ENCODE measurements around the gene IFIT2. TPM values are rescaled to one million over a fixed set of nuclear protein-coding genes. Genes with fewer than 3 reads are reported as not detected.
"Not testable (repeated sequence)": the region's sequence is repeated elsewhere in the genome, so short reads cannot be mapped to it uniquely, and the experiment has no call there.

Gene IFIT2
- total and polyA plus RNA-seq, 5 donors = 3.2 to 8.7 (median 5.5) TPM

DNA sequence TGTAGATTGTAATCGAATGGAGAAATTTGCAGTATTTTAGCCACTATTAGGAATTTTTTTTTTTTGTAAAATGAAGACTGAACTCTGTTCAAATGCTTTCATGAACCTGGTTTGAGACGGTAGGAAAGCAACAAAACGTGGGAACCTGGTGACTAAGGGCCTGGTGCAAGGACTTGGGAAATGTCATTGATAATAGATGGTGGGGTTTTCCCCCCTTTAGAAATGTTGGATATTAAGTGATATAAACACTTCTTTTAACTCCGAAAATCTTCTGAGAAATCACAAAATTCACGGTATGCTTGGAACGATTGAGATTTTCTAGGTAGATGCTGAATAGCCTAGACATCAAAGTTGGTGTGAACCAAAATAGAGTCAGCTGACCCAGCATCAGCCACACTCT is 6.4 kb downstream of the IFIT2 start:
- no peak overlapping the region for H3K4me3 ChIP-seq (ENCODE audit: low read length)
- no peak for DNase-seq
- peaks cover 10% of the 10 kb centered on the region for H3K4me1 ChIP-seq (ENCODE audit: control insufficient read depth, insufficient read depth, low read length)
- no peaks in the 10 kb centered on the region for H3K27me3 ChIP-seq (ENCODE audit: control insufficient read depth, insufficient read depth)
- WGBS = 94% methylated on average over 6 of the region's 6 CpGs
- H3K27ac ChIP-seq (ENCODE audit: low read length) = no peak overlapping the region
- no peak for ATAC-seq
- H3K9me3 ChIP-seq (ENCODE audit: control insufficient read depth, low read length) = no peaks in the 10 kb centered on the region
- intact Hi-C loops (cut with DNase I) = no loop called here

DNA sequence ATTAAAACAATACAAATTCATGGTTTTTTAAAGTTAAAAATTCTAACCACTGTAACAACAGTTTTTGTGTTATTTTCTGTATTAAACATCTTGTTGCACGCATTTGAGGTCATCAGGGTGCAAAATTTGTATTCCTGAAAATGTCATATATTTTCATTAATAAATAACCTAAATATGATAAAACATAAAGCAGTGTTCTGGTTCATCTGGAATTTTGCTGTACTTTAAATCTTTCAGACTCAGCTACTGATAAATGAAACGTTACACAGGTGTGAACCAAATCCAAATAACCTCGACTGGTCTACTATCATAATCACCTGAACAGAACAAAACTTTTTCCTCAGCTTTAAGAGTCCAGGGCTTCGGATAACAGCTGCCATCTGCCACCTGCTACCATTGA is 6.9 kb downstream of the IFIT2 start:
- Histone ChIP-seq H3K4me3 (ENCODE audit: low read length) (no peak overlapping the region), H3K4me1 (ENCODE audit: control insufficient read depth, insufficient read depth, low read length) (peaks cover 9% of the 10 kb centered on the region), H3K27ac (ENCODE audit: low read length) (no peak overlapping the region), H3K27me3 (ENCODE audit: control insufficient read depth, insufficient read depth) (no peaks in the 10 kb centered on the region), H3K9me3 (ENCODE audit: control insufficient read depth, low read length) (no peaks in the 10 kb centered on the region)
- intact Hi-C loops (cut with DNase I) = no loop called here
- 92% methylated on average over 4 of the region's 4 CpGs for WGBS
- DNase-seq = no peak
- no peak for ATAC-seq

DNA sequence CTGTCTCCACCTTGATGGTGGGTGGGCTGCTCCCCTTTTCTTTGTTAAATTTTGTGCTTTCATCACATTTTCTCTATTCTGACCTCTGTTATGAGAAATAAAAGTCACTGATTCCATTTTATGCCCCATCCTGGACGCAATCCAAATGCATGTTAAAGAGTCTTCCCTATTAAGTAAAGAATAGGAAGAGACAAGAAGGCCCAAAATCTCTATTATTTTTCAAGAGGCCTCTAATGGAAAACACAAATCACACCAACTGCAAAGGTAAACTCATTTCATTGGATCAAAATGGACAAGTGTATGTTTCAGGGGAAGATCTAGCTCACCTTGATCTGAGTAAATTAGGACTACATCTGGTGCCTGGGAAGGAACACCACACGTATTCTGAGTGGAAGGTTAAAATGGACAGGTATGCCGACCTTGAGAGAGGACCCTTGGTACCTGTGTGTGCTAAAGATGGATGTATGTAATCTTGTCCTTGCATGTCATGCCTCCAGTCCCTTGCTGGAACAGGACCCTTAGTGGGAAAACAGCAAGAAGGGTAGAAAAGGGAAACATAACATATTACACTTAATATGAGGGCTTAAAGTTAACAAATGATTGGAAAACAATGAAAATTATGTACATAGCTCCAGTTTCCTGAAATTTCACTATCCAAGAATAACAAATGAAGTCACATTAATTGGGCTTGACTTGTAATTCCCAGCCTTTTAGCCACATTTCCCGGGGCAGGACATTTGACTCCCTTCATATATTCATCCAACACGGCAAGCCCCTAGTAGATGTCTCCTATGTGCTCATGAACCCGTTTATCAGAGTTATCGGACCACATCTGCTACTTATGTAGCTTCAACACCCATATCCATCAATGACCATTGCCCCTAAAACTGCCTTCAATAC is 7.6 kb downstream of the IFIT2 start:
- Histone ChIP-seq H3K27me3 (ENCODE audit: control insufficient read depth, insufficient read depth) (no peaks in the 10 kb centered on the region), H3K27ac (ENCODE audit: low read length) (no peak overlapping the region), H3K4me3 (ENCODE audit: low read length) (no peak overlapping the region), H3K4me1 (ENCODE audit: control insufficient read depth, insufficient read depth, low read length) (peaks cover 7% of the 10 kb centered on the region), H3K9me3 (ENCODE audit: control insufficient read depth, low read length) (no peaks in the 10 kb centered on the region)
- intact Hi-C loops (cut with DNase I) = no loop called here
- WGBS = 73% methylated on average over 7 of the region's 7 CpGs
- DNase-seq (no peak), ATAC-seq (no peak)

DNA sequence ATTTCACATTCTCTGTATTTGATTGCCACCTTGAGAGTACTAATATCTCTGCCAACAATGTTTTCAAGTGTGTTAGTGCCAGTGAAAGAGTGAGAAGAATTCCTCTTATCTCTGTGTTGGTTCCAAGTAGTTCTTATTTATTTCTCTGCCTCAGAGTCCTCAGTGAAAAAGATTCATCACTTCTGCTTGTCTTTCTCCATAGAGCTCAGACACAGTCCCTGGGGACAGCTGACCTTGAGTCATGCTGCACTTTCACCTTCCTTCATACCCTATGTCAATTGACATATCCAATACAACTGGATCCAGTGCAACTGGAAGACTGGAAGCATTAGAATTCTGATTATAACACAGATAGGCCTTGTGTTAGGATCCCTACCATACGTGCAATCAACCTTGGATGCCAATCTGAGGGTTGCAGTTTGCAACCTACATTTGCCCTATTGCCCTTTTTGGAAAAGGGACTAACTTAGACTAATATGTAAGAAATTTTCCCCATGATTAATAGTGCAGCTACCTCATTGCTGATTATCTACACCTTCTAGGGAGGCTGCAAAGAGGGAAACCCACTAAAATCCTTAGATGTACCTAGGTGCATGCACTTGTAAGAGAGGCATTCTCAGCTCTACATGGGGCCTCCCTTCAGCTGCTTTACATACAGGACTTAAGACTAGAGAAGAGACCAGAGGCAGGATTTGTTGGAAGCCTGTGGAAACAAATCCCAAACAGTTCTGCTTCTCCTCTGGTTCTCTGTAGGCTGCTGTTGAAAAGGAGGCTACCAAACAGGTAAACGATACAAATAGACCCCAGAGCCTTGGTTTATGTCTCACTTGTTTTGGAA is 8.4 kb downstream of the IFIT2 start:
- H3K4me3 ChIP-seq (ENCODE audit: low read length) = no peak overlapping the region
- peaks cover 7% of the 10 kb centered on the region for H3K4me1 ChIP-seq (ENCODE audit: control insufficient read depth, insufficient read depth, low read length)
- no peak for ATAC-seq
- 84% methylated on average over 2 of the region's 2 CpGs for WGBS
- DNase-seq = no peak
- intact Hi-C loops (cut with DNase I) = no loop called here
- H3K27ac ChIP-seq (ENCODE audit: low read length) = no peak overlapping the region
- H3K9me3 ChIP-seq (ENCODE audit: control insufficient read depth, low read length) = no peaks in the 10 kb centered on the region
- no peaks in the 10 kb centered on the region for H3K27me3 ChIP-seq (ENCODE audit: control insufficient read depth, insufficient read depth)

DNA sequence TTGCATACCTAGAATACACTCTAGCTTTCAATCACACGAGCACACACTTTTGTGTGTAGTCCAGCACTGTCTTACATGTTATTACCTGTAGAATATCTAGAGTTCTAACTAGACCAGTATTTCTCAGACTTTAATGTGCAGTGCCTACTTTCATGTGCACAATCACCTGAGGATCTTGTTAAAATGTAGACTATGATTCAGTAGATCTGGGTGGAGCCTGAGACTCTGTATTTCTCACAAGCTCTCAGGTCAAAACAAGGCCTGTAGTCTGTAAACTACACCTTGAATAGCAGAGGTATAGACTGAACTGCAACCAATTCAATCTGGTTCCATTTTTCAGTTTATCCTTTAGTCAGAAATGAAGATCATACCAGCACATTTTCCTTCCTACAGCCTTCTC is 11.1 kb downstream of the IFIT2 start:
- WGBS = 93% methylated on average over 1 of the region's 1 CpG
- DNase-seq (no peak), ATAC-seq (no peak)
- H3K4me3 ChIP-seq (ENCODE audit: low read length) = no peak overlapping the region
- H3K9me3 ChIP-seq (ENCODE audit: control insufficient read depth, low read length) = no peaks in the 10 kb centered on the region
- H3K27me3 ChIP-seq (ENCODE audit: control insufficient read depth, insufficient read depth) = no peaks in the 10 kb centered on the region
- peaks cover 4% of the 10 kb centered on the region for H3K4me1 ChIP-seq (ENCODE audit: control insufficient read depth, insufficient read depth, low read length)
- intact Hi-C loops (cut with DNase I) = no loop called here
- H3K27ac ChIP-seq (ENCODE audit: low read length) = no peak overlapping the region

DNA sequence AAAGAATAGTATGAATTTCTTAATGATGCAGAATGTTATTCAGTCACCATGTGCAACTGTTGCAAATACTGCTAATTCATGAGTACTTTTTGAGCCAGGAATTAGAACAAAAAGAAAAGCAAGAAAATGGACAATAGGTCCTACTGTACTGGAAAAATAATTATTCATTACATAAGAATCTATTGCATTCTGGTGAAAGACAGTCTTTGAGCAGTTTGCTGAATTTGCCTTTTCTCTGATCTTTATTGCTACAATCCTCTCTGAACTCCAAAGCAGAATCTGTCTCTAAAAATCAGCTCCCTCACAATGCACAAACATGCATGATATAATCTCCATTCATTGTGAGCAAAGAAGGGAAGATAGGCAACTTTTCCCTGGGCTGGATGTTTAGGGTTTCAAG is 12.8 kb downstream of the IFIT2 start:
- Histone ChIP-seq H3K27me3 (ENCODE audit: control insufficient read depth, insufficient read depth) (no peaks in the 10 kb centered on the region), H3K4me1 (ENCODE audit: control insufficient read depth, insufficient read depth, low read length) (peaks cover 4% of the 10 kb centered on the region), H3K4me3 (ENCODE audit: low read length) (no peak overlapping the region), H3K9me3 (ENCODE audit: control insufficient read depth, low read length) (no peaks in the 10 kb centered on the region), H3K27ac (ENCODE audit: low read length) (no peak overlapping the region)
- DNase-seq (no peak), ATAC-seq (no peak)
- intact Hi-C loops (cut with DNase I) = no loop called here

DNA sequence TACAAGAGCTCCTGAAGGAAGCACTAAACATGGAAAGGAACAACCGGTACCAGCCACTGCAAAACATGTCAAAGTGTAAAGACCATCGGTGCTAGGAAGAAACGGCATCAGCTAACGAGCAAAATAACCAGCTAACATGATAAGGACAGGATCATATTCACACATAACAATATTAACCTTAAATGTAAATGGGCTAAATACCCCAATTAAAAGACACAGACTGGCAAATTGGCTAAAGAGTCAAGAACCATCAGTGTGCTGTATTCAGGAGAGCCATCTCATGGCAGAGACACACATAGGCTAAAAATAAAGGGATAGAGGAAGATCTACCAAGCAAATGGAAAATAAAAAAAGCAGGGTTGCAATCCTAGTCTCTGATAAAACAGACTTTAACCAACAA is 16.2 kb downstream of the IFIT2 start:
- H3K4me1 ChIP-seq (ENCODE audit: control insufficient read depth, insufficient read depth, low read length); H3K9me3 ChIP-seq (ENCODE audit: control insufficient read depth, low read length); H3K4me3 ChIP-seq (ENCODE audit: low read length); H3K27me3 ChIP-seq (ENCODE audit: control insufficient read depth, insufficient read depth); ATAC-seq; H3K27ac ChIP-seq (ENCODE audit: low read length); DNase-seq; intact Hi-C loops (cut with DNase I): not testable (repeated sequence)
- 96% methylated on average over 4 of the region's 4 CpGs for WGBS

DNA sequence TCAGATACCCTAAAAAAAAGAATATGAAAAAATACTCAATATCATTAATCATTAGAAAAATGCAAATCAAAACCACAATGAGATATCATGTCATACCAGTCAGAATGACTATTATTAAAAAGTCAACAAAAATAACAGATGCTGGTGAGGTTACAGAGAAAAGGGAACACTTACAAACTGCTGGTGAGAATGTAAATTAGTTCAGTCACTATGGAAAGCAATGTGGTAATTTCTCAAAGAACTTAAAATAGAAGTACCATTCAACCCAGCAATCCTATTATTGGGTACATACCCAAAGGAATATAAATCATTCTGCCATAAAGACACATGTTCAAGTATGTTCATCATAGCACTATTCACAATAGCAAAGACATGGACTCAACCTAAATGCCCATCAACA is 23.2 kb downstream of the IFIT2 start:
- H3K9me3 ChIP-seq (ENCODE audit: control insufficient read depth, low read length); DNase-seq; H3K27me3 ChIP-seq (ENCODE audit: control insufficient read depth, insufficient read depth); intact Hi-C loops (cut with DNase I); H3K4me3 ChIP-seq (ENCODE audit: low read length); H3K4me1 ChIP-seq (ENCODE audit: control insufficient read depth, insufficient read depth, low read length); ATAC-seq; H3K27ac ChIP-seq (ENCODE audit: low read length): not testable (repeated sequence)

DNA sequence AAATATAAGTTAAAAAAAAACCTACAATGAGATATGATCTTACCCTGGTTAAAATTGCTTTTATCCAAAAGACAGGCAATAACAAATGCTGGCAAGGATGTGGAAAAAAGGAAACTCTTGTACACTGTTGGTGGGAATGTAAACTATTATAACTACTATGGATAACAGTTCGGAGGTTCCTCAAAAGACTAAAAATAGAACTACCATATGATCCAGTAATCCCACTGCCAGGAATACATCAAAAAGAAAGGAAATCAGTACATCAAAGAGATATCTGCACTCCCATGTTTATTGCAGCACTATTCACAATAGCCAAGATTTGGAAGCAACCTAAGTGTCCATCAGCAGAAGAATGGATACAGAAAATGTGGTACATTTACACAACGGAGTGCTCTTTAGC is 24.0 kb downstream of the IFIT2 start:
- intact Hi-C loops (cut with DNase I); H3K27ac ChIP-seq (ENCODE audit: low read length); ATAC-seq; H3K9me3 ChIP-seq (ENCODE audit: control insufficient read depth, low read length); H3K27me3 ChIP-seq (ENCODE audit: control insufficient read depth, insufficient read depth); H3K4me1 ChIP-seq (ENCODE audit: control insufficient read depth, insufficient read depth, low read length); H3K4me3 ChIP-seq (ENCODE audit: low read length); DNase-seq: not testable (repeated sequence)
- WGBS = 47% methylated on average over 2 of the region's 2 CpGs

DNA sequence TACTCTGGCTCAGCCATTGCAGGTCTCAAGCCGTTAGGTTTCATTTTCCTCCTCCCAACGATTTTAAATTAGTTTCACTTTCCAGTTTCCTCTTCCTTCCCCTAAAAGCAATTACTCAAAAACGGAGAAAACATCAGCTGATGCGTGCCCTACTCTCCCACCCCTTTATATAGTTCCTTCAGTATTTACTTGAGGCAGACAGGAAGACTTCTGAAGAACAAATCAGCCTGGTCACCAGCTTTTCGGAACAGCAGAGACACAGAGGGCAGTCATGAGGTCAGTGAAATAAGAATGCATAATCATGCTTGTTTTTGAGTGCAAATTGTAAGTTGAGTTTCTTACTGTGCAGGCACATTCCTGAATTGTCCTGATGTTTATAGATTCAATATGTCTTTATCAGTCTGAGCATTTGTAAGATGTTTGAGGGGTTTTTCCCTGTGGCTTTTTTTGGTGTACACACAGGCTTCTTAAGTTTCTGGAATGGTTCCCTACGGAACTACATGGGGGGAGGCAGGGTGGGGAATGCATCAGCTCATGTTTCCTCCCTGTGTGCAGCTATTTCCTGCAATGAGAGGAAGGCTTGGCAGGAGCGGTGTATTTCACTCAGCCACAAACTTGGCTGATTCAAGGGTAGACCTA is 26.1 kb downstream of the IFIT2 start, which contains the start of gene IFIT3:
IFIT3 (plus strand) TSS at position 195 of the 639 bp plus-strand sequence; CDS start at position 272, 77 bp downstream.
- ATAC-seq (peak; percentile 95 to 96), DNase-seq (peak; percentile 70 to 82 (median 74))
- intact Hi-C loops (cut with DNase I) = no loop called here
- Histone ChIP-seq H3K4me1 (ENCODE audit: control insufficient read depth, insufficient read depth, low read length) (peaks cover 13% of the 10 kb centered on the region), H3K27me3 (ENCODE audit: control insufficient read depth, insufficient read depth) (no peaks in the 10 kb centered on the region), H3K27ac (ENCODE audit: low read length) (peak within 1 kb of the TSS; percentile 99), H3K9me3 (ENCODE audit: control insufficient read depth, low read length) (no peaks in the 10 kb centered on the region), H3K4me3 (ENCODE audit: low read length) (peak within 1 kb of the TSS; percentile 85)
- WGBS = 9% methylated on average over 7 of the region's 7 CpGs

DNA sequence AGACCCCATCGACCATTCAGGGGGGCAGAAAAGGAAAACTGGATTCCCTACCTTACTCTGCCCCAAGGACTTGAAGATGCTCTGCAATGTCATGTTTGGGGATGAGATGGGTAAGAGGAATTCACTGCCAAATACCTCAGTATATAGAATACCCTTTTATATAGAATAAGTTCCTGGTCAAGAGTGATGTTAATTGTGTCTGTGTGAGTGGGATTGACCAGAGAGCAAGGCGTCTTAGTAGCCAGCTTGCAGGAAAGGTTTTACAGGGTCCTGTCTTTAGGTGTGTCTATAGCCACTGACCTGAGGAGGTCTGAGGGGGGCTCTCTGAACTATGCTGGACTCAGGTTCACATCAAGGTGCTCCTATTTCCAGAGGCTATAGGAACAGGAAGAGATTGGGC is 27.3 kb downstream of the IFIT2 start:
- intact Hi-C loops (cut with DNase I) = no loop called here
- H3K27me3 ChIP-seq (ENCODE audit: control insufficient read depth, insufficient read depth) = no peaks in the 10 kb centered on the region
- peak overlapping the region; percentile 70 for H3K27ac ChIP-seq (ENCODE audit: low read length)
- peak overlapping the region; percentile 85 for H3K4me3 ChIP-seq (ENCODE audit: low read length)
- H3K9me3 ChIP-seq (ENCODE audit: control insufficient read depth, low read length) = no peaks in the 10 kb centered on the region
- ATAC-seq (no peak), DNase-seq (no peak)
- H3K4me1 ChIP-seq (ENCODE audit: control insufficient read depth, insufficient read depth, low read length) = peaks cover 22% of the 10 kb centered on the region
- WGBS = 92% methylated on average over 2 of the region's 2 CpGs
